Cerebellar nuclear complex (tissue), 1 donor: Measurements from ENCODE around the gene G2E3.
"Not testable (repeated sequence)": the region's sequence is repeated elsewhere in the genome, so short reads cannot be mapped to it uniquely, and the experiment has no call there.

Experiments used
- DNase-seq, 2 experiments: peaks; one replicate each; lab custom pipeline; 2025; lab: John Stamatoyannopoulos, UW

The G2E3 gene

GRCh38 chr14:30558675-30559555 lies at the start of gene G2E3:
Gene G2E3 (plus strand): TSS chr14:30559158. CDS start chr14:30581080, 21,922 bp downstream.
- peak; percentile 25 to 50 for DNase-seq

- DNase-seq: no peak
These were observed 41.2 kb upstream of the G2E3 start for GRCh38 chr14:30517737-30518136.

DNA sequence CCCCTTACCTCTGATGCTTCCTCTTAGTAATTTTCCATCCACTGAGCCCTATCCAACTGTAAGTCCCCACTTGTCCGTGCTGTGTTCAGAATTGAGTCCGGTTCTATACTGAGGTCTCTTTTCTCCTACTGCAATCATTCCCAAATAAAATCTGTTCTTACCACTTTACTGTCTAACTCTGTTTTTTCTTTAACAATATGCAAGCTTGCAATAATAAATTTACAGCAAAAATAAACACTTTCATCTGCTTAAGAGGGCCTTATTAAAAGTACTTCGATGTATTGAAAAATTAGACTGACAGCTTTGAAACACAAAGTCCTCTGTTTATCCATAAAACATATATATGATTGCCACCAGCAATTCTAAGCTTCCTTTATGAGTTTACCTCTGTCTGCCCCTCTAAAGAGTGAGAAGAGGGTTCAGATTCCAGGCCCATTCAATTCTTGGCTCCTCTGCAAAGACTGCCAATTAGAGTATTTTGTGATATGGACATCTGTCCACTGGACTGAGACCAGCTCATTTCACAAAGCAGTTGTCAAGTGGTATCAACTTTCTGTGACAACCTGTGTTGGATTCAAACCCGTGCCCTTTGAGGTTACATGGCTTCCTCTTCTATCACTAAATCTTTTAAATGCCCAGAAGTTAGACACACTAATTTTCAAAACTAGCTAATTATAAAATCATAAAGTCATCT lies 39.9 kb upstream of the G2E3 start:
- DNase-seq: no peak

- no peak for DNase-seq
These were observed 39.0 kb upstream of the G2E3 start for GRCh38 chr14:30519961-30520360.

- no peak for DNase-seq
These were observed 38.4 kb upstream of the G2E3 start for GRCh38 chr14:30520536-30520935.

DNA sequence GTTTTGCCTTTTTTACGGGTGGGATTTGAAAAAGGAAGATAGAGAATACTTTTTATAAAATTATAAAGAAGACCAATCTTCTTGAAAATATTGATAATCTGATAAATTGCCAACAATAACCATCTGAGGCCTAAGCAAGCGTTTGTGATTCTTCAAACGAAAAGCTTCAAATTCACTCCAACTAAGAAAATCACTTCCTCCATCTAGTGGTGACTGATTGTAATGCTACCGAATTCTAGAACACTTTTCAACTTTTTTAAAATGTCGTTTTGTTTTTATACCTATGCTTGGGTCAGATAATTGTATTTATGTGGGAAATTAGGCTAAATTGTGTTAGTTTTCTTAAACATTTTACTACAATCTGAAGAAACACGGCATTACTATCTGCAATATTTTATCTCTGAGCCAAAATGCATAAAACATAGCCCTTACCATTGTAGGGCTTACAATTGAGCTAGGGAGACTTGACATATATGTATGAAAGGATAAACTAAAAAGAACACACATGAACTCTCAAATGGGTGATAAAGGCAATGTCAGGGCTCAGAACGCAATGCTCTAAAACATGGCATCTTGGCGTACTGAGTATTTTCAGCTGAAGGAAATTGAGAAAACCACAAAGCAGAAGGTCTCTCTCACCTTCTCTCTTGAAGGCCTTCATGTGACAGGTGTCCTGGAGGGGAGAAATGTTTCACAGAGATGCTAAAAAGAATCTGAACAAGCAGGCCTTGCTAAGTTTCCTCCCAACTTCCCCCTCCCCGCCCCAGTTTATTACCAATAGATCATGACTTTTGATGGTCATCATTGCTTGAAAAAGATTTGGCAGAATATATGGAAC lies 36.8 kb upstream of the G2E3 start:
- no peak for DNase-seq

DNA sequence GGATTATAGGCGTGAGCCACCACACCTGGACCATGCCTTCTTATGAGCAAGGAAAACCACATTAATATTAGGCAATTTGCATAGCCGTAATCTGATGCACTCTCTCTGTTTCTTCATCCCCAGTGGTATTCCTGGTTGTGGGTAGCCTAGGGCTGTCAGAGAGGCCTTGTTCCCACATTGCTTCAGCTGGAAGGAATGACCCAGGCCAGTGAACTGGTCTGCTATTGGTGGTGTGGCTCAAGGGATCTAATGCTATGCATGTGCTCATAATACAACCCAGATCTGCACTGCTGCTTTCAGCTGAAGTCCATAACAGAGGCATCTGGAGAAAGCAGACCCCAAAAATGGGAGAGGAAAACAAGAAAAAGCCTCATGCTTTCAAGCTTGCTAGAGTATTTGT lies 33.1 kb upstream of the G2E3 start:
- no peak for DNase-seq

- no peak for DNase-seq
These were observed 31.8 kb upstream of the G2E3 start for GRCh38 chr14:30527196-30527595.

GRCh38 chr14:30528119-30528518 lies 30.8 kb upstream of the G2E3 start:
- DNase-seq: no peak

GRCh38 chr14:30528778-30529642 lies 29.9 kb upstream of the G2E3 start:
- DNase-seq: no peak

DNA sequence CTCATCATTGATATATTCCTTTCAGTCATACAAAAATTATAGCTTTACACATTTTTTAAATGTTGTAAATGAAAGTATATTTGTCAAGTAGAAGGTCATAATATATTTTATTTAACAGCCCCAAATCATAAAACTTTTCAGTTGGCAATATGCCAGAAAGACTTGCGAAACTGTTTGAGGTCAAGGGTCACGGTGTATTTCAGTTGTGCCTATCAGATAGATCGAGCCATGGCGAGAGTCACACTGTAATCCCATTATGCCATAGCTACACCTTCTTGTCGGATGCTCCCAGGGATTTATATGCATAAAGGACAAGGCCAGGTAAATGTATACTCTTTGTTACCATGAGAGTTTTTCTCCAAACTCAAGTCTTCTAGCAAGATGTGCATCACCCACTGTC lies 26.7 kb upstream of the G2E3 start:
- no peak for DNase-seq

DNA sequence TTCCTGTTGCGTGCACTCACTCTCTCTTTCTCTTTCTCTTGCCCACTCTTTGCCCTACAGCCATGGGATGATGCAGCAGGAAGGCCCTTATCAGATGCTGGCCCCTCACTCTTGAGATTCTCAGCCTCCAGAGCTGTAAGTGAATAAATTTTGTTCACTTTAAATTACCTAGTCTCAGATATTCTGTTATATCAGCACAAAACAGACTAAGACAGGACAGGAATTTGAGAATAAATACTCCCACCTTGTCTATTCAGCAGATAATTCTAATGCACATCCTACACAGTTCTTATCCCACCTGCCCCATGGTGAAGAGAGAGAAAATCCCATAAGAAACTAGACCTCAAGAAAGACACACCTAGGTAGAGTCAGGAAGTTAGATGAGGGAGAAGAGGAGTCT lies 25.8 kb upstream of the G2E3 start:
- no peak for DNase-seq

DNA sequence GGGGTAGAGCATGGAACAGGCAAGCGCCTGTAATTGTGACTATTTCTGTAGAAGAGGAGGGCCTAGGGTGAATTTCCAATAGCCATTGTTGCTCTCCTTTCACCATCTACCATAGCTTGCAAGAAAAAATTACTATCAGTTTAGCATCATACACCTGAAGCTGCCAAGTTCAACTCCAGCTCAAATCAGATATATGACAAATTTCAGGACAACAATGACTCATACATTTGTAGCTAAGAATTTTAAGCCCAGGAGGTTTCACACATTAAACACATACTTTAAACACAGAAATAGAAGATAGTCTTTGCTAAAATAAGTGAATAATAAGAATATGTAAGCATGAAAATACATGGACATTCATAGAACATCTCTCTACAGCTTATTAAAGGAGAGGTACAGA lies 17.6 kb upstream of the G2E3 start:
- no peak for DNase-seq

- DNase-seq: not testable (repeated sequence)
These were observed 12.2 kb upstream of the G2E3 start for GRCh38 chr14:30546735-30547134.

DNA sequence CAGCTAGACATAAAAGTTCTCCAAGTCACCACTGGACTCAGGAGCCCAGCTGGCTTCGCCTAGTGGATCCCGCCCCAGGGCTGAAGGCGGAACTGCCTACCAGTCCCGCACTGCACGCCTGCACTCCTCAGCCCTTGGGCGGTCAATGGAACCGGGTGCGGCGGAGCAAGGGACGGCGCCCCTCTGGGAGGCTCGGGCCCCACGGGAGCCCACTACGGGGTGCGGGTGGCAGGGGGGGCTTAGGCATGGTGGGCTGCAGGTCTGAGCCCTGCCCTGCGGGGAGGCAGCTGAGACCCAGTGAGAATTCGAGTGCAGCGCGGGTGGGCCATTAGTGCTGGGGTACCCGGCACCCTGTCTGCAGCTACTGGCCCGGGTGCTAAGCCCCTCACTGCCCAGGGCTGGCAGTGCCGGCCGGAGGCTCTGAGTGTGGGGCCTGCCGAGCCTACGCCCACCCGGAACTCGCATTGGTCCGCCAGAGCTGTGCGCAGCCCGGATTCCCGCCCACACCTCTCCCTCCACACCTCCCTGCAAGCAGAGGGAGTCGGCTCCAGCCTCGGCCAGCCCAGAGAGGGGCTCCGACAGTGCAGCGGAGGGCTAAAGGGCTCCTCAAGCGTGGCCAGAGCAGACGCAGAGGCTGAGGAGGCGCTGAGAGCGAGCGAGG lies 11.4 kb upstream of the G2E3 start:
- DNase-seq: no peak

DNA sequence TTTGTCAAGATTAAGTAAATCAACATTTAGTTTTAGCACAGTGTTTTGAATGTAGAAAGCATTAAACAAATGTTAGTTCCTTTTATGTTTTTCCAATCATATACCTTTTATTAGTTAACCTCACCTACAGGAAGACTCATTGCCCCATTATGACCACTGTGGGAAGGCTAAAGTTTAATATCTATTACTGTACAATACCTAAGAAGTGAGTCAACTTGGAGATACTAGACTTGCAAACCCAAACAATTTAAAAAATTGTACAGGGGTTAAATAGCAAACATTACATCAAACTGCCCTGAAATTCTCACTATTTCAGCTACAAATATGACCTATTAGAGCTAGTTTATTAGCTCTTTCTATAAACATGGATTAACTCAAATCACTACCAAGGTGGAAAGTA lies 8.6 kb upstream of the G2E3 start:
- no peak for DNase-seq

- DNase-seq: no peak
These were observed 7.5 kb upstream of the G2E3 start for GRCh38 chr14:30551460-30551859.

DNA sequence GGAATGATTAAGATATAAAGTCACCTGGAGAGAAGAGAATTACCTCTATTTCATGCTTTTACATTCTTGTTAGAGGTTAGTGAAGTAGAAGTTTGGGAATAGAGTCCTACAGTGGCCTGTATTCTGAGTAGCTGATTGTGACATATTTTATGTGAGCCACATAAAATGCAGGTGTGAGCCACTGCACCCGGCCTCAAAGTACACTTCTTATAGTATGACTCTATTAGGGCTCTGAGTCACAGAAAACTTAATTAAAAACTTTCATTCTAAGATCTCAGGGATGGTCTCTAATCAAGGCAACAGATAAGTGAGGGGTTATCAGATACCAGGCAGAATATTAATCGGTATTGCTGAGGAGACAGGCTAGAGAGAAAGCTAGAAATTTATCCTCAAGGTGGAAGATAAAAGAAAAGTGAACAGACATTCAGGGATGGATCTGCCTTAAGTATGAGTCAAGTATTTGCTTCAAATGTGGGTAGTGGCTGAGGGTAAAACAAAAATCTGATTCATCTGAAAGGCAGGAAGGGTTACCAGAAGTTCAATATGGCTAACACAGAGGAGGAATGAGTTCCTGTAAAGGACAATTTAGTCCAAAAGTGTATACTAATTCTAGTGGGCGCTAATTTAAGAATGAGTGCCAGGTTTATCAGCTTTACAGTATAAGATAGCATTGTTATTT lies 5.5 kb upstream of the G2E3 start:
- no peak for DNase-seq

GRCh38 chr14:30558362-30558674 lies 640 bp upstream of the G2E3 start:
- no peak for DNase-seq

DNA sequence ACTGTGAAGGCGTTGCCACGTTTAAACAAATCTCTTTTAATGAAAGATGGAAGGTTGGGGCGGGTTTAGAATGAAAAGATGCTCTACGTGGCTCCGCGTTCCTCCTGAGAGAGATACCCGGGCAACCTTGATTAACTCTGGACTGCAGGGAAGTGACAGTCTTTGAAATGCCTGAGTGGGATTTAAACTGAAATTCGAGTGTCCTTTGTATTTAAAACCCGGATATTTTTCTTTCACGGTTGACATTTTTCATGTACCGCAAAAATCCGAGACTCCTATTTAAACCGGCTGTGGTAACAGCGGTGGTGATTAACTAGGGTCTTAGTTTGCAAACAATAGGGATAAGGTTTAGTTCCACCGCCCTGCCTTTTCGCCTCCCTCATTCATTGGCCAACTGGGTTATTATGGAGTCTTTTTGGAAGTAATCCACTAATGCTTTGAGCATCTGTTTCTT lies 707 bp downstream of the G2E3 start:
- DNase-seq: no peak
